Measurements from ENCODE around the gene STX3.

GRCh38 chr11:59804061-59804460 is 48.9 kb downstream of the STX3 start:
- TF ChIP-seq CTCF (IDR thresholded peaks at IDR 0.05 in 8 of 11, conservative IDR thresholded peaks at IDR 0.05 in 3 of 11): no peak
- no peak for TF ChIP-seq POLR2A (IDR thresholded peaks at IDR 0.05)
- TF ChIP-seq POLR2AphosphoS5 (IDR thresholded peaks at IDR 0.05): no peak

All from spleen (tissue), 7 donors.